GM18868 (cell line): ENCODE results near the gene SDC3.
"Not testable (repeated sequence)": the region's sequence is repeated elsewhere in the genome, so short reads cannot be mapped to it uniquely, and the experiment has no call there.

Source experiments
- ATAC-seq: cut with Tn5 transposase; IDR thresholded peaks from one replicate; pipeline ENCODE4 v1.9.1; 2021; ENCODE audit warnings: mild to moderate bottlenecking, moderate library complexity; ENCODE audit not compliant: unreplicated experiment

SDC3 gene

DNA sequence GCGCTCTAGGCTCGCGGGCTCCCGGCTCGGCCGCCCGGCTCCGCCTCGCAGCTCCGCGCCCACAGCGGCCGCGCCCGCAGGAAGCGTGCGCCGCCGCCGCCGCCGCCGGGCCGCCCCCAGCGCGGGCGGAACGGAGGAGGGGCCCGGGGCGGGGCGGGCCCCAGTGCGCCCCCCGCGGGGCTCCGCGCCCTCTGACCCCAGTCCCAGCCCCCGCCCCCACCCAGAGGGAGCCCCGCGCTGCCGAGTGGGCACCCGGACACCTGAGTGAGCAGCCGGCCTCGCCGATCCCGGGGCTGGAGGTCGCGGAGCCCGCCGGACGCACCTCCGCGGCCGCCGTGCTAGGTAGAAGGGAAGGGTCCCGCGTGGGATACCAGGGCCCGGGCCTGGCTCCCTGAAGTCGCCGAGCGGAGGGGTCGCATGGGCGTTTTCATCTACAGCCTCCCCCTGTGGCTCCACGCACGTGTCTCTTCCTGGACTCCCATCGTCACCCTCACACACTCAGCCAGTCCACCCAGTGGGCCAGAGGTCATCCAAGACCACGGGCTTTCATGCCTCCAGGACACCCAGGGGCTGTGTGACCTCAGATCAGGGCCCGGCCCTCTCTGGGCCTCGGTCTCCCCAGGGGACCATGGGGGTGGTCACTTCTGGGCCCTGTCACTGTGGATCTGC lies at the start of gene SDC3:
Gene SDC3, minus strand, starts transcription at position 63 of the 669 bp plus-strand sequence. CDS start 172 bp downstream, outside the sequence.
- no peak for ATAC-seq

DNA sequence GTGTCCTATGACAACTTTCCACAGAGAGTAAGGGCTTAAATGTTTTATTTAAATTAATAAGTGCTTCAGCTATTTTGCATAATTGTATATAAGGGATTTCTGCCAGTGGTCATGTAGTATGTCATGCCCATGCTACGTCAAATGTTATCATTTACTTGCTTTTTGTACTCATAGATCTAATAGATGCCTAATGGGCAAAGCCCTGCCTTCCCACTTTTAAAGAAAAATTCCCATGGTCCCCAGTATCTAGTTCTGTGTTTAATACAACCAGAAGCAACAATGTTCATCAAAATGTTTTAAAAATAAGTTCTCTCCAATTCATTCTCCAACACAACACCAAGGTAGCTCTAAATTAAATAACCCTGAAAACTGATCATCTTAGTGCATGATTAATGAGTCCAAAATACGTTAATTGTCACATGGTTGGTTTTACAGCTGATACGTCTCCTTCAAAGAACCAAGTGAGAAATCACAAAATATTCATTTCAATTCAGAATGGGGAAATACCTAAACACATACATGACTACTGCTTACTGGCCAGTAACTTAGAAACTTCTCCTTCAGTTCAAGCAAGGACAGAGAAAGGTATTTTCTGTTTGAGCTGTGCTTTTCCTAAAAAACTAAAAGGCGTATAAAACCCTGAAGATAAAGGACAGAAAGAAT lies 49.1 kb upstream of the SDC3 start:
- no peak for ATAC-seq

- no peak for ATAC-seq
Observed at GRCh38 chr1:30955448-30956015, 47.0 kb upstream of the SDC3 start.

DNA sequence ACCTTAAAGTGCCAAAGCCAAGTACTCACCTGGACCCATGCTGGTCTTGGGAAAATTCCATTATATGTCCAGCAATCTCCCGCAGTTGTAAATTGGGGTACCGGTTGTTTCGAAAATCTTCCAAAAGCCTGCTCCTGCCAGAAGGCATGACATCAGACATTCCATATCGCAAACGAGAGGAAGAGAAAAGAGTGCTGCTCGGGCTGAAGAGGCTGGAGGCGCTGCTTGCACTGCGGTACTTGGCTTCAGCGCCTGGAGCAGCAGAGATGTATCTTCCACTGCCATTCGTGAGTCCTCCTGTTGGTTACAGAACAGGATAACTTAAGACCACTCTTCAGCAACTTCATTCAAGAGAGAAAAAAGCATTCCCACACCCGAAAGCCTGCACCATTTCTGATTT lies 45.1 kb upstream of the SDC3 start:
- no peak for ATAC-seq

- no peak for ATAC-seq
Observed at GRCh38 chr1:30952098-30952497, 43.5 kb upstream of the SDC3 start.

- ATAC-seq = no peak
Observed at GRCh38 chr1:30950700-30951099, 42.1 kb upstream of the SDC3 start.

- no peak for ATAC-seq
Observed at GRCh38 chr1:30950053-30950452, 41.5 kb upstream of the SDC3 start.

DNA sequence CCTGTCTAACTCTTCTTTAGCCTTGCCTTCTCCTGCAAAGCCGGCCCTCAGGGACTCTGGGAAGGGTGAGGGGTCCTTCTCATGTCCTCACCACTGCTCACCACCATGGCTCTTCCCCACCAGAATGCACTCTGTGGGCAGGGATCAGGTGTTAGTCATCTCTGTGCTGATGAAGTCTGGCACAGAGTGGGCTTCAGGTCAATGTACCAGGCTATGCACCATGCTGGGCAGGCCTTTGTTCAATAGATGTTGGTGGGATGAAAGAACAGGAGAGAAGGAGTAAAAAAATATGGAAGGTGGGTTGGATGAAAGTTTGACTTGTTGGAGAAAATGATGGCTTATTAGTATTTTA lies 40.9 kb upstream of the SDC3 start:
- ATAC-seq = not testable (repeated sequence)

DNA sequence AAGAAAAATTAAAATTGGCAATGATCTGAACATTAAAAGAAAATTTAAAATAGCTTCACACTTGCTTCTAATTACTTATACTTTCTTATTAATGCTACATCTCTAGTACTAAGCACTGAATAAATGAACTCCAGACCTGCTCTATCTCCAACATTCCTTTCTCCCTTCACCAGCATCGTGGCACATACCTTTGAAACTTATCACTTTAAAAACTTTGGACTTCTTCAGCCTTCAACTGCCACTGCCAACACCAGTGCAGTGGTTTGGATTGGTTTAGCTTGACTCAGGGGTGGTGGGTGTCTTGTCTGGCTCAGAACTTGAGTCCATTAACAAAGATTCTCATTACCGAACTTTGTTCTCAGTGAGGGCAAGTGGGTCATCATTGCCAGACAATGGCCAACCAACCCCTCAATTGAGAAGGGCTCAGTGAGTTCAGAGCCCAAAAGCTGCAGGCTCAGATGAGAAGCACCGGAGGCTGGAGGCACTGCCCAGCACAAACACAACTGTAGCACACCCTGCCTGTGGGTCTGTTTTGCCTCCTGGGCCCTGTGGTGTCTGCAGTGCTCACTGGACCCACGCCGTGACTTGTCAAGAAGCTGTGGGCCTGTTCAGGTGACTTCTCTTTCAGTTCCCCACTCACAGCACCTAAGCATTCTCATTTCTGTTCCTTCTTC lies 40.4 kb upstream of the SDC3 start:
- ATAC-seq = not testable (repeated sequence)

DNA sequence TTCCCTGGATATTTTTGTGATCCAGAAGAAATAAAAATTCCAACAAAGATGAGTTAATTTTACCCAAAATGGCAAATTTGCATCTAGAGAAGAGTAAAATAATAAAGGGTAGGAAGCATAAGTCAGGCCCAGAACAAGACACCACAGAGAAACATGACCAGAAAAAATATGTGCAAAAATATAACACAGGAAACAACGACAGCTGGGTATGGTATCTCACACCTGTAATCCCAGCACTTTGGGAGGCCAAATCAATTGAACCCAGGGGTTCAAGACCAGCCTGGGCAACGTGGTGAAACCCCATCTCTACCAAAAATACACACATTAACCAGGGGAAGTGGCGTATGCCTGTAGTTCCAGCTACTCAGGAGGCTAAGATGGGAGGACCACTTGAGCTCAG lies 39.7 kb upstream of the SDC3 start:
- no peak for ATAC-seq

DNA sequence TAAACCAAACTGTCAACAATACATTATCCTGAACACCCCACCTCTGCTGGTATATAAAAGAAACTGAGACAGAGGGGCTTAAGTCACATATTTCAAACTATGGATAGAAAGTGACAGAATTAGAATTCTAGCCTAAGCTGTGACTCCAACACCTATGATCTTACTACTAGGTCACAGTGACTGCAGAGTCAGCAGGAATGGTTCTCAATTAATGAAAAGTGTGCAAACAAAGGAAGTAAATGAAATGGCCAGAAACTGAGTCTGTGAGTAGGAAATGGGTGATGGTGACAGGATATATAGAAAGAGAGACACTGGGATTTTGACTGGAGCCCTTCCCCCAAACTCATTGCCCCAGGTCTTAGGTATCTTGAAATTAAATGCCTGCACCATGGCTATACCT lies 38.7 kb upstream of the SDC3 start:
- no peak for ATAC-seq

- no peak for ATAC-seq
Observed at GRCh38 chr1:30942326-30942963, 33.9 kb upstream of the SDC3 start.

- ATAC-seq = no peak
Observed at GRCh38 chr1:30940541-30940940, 32.0 kb upstream of the SDC3 start.

GRCh38 chr1:30936541-30937171 lies 28.1 kb upstream of the SDC3 start:
- no peak for ATAC-seq

DNA sequence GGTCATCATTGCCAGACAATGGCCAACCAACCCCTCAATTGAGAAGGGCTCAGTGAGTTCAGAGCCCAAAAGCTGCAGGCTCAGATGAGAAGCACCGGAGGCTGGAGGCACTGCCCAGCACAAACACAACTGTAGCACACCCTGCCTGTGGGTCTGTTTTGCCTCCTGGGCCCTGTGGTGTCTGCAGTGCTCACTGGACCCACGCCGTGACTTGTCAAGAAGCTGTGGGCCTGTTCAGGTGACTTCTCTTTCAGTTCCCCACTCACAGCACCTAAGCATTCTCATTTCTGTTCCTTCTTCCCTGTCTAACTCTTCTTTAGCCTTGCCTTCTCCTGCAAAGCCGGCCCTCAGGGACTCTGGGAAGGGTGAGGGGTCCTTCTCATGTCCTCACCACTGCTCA lies 27.2 kb upstream of the SDC3 start:
- ATAC-seq = not testable (repeated sequence)

DNA sequence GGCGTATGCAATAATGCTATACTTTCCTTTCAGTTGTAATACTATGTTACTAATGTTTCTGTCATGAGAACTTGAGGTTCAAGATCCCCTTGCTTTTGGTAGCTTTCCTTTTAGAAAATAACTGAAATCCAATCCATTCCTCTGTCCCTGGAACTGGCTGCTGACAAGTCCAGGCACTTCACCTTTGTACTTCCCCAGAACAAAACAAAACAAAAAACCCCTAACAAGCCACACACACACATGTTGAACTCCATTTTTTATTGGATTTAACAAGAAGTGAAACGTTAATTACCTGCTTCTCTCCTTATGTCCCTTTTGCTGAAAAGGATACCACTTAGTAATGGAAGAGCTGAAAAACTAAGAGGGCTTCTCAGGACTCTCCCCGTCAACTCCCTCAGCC lies 26.1 kb upstream of the SDC3 start:
- no peak for ATAC-seq

DNA sequence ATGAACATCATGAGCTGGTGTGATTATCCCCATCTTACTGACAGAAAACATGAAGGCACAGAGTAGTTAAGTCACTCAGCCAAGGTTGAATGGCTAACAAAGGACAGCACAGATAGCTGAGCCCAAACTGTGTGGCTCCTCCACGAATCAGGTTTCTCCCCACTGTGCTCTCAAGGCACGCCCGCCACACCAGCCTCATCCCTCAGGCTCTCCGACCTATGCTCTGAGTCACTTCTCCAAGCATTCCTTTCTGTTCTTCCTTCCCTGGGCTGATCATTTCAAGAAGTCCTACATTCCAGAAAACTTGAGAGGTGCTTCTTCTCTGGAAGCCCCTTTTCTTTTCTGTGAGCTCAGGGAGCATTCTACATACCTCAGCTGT lies 25.3 kb upstream of the SDC3 start:
- no peak for ATAC-seq

DNA sequence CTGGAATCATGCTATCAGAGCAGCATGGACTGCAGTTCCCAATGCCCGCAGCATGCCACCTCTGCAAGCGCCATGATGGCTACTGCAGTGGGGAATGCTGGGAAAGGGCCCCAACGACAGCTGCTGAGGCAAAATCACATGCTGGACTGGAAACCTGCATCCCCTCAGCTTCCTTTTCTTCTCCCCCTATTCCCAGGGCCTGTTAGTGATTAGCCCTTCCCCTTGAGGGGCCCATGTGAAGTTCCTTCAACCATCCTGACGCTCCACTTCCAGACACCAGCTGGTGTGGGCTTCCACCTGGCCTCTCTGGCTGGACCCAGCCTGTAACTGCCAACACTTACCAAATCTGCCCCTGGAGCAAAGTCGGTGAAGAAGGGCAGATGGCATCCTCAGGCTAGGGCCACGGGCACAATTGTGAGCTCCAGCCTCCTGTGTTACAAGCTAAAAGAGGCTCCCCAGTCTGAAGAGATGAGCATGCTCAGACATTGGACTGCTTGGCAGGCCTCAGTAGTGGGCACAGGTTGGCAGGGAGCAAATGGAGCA lies 22.1 kb upstream of the SDC3 start:
- ATAC-seq = no peak

- no peak for ATAC-seq
Observed at GRCh38 chr1:30929944-30930525, 21.5 kb upstream of the SDC3 start.

GRCh38 chr1:30929135-30929889 lies 20.8 kb upstream of the SDC3 start:
- no peak for ATAC-seq
